K562 (cell line): ENCODE data around the gene GABPB1. TPM values are rescaled to one million over a fixed set of nuclear protein-coding genes. Genes with fewer than 3 reads are reported as not detected.

ENCODE experiments used
- HDAC8 ChIP-seq: fragments of 450-650 bp; IDR thresholded peaks from 2 replicates; pipeline ENCODE4 v1.6.1; 2016; ENCODE audit warnings: mild to moderate bottlenecking, missing genetic modification characterization, moderate library complexity, missing compliant biosample characterization
- ZC3H4 ChIP-seq: sonication (generic); formaldehyde crosslinking; IDR thresholded peaks from 2 replicates; pipeline ENCODE4 v1.9.0; 2021; ENCODE audit warnings: missing genetic modification reagents, borderline replicate concordance
- polyA plus RNA-seq, 8 experiments: library from polyadenylated mRNA; depleted of rRNA in 4 of 8; stranded (reverse) in 5 of 8; unstranded in 3 of 8; fragments of >200 nt; fragmentation: Nextera tagmentation in 2 of 8; fragmentation: Illumina TruSeq in 1 of 8; extraction: Ambion mirVana in 2 of 8; extraction: Trizol in 1 of 8; gene quantifications; 2 replicates each; pipeline versions ENCODE4 v1.2.1 to v1.2.3, GENCODE V29; 2011 to 2014; ENCODE audit warnings: inconsistent platforms in 1 of 8, missing spikeins in 1 of 8
- total RNA-seq, 7 experiments: library from RNA; depleted of rRNA in 6 of 7; stranded (reverse); fragments of >200 nt in 6 of 7; fragmentation: Illumina TruSeq in 2 of 7; extraction: Trizol in 2 of 7; gene quantifications; 2 replicates each; pipeline versions ENCODE4 v1.2.1 to v1.2.3, GENCODE V29; 2011 to 2021; ENCODE audit warnings: low replicate concordance in 1 of 7
- TF ChIP-seq, protein P1 (sequence below): fragments of 200-600 bp; sonication (generic); IDR thresholded peaks from one replicate; pipeline ENCODE4 v1.6.1; 2012; ENCODE audit warnings: mild to moderate bottlenecking, low read depth, low read length, inconsistent platforms

GABPB1 gene
- total and polyA plus RNA-seq, 9 of the 15 experiments (the other 6 are each of a cell fraction or from before 2014, with no cell fraction given), result 11.8 to 42.3 (median 33.2) TPM

DNA sequence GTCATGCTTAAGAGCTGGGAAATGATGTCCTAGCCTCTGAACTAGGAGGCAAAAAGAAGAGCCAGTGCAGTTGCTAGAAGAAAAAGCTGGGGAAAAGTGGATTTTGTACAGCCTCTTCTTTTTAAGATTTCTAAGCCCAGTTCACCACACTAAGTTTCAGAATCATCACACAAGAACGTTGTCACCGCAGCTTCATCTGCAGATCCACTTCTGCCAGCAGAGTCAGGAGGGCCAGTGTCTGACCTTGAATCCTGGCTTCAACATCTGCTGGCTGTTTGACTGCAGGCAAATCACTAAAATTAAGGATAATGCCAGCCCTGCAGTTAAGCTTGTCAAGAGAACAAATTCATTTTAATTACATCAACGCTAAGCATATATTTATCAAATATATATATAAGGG is 125.7 kb downstream of the GABPB1 start (continued):
- TF ChIP-seq, protein P1, sequence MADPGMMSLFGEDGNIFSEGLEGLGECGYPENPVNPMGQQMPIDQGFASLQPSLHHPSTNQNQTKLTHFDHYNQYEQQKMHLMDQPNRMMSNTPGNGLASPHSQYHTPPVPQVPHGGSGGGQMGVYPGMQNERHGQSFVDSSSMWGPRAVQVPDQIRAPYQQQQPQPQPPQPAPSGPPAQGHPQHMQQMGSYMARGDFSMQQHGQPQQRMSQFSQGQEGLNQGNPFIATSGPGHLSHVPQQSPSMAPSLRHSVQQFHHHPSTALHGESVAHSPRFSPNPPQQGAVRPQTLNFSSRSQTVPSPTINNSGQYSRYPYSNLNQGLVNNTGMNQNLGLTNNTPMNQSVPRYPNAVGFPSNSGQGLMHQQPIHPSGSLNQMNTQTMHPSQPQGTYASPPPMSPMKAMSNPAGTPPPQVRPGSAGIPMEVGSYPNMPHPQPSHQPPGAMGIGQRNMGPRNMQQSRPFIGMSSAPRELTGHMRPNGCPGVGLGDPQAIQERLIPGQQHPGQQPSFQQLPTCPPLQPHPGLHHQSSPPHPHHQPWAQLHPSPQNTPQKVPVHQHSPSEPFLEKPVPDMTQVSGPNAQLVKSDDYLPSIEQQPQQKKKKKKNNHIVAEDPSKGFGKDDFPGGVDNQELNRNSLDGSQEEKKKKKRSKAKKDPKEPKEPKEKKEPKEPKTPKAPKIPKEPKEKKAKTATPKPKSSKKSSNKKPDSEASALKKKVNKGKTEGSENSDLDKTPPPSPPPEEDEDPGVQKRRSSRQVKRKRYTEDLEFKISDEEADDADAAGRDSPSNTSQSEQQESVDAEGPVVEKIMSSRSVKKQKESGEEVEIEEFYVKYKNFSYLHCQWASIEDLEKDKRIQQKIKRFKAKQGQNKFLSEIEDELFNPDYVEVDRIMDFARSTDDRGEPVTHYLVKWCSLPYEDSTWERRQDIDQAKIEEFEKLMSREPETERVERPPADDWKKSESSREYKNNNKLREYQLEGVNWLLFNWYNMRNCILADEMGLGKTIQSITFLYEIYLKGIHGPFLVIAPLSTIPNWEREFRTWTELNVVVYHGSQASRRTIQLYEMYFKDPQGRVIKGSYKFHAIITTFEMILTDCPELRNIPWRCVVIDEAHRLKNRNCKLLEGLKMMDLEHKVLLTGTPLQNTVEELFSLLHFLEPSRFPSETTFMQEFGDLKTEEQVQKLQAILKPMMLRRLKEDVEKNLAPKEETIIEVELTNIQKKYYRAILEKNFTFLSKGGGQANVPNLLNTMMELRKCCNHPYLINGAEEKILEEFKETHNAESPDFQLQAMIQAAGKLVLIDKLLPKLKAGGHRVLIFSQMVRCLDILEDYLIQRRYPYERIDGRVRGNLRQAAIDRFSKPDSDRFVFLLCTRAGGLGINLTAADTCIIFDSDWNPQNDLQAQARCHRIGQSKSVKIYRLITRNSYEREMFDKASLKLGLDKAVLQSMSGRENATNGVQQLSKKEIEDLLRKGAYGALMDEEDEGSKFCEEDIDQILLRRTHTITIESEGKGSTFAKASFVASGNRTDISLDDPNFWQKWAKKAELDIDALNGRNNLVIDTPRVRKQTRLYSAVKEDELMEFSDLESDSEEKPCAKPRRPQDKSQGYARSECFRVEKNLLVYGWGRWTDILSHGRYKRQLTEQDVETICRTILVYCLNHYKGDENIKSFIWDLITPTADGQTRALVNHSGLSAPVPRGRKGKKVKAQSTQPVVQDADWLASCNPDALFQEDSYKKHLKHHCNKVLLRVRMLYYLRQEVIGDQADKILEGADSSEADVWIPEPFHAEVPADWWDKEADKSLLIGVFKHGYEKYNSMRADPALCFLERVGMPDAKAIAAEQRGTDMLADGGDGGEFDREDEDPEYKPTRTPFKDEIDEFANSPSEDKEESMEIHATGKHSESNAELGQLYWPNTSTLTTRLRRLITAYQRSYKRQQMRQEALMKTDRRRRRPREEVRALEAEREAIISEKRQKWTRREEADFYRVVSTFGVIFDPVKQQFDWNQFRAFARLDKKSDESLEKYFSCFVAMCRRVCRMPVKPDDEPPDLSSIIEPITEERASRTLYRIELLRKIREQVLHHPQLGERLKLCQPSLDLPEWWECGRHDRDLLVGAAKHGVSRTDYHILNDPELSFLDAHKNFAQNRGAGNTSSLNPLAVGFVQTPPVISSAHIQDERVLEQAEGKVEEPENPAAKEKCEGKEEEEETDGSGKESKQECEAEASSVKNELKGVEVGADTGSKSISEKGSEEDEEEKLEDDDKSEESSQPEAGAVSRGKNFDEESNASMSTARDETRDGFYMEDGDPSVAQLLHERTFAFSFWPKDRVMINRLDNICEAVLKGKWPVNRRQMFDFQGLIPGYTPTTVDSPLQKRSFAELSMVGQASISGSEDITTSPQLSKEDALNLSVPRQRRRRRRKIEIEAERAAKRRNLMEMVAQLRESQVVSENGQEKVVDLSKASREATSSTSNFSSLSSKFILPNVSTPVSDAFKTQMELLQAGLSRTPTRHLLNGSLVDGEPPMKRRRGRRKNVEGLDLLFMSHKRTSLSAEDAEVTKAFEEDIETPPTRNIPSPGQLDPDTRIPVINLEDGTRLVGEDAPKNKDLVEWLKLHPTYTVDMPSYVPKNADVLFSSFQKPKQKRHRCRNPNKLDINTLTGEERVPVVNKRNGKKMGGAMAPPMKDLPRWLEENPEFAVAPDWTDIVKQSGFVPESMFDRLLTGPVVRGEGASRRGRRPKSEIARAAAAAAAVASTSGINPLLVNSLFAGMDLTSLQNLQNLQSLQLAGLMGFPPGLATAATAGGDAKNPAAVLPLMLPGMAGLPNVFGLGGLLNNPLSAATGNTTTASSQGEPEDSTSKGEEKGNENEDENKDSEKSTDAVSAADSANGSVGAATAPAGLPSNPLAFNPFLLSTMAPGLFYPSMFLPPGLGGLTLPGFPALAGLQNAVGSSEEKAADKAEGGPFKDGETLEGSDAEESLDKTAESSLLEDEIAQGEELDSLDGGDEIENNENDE, result no peak
- TF ChIP-seq HDAC8 (tag) (no peak), ZC3H4 (CRISPR knock-in tag) (no peak)
